ENCODE results near the gene TCHP.
"Not testable (repeated sequence)": the region's sequence is repeated elsewhere in the genome, so short reads cannot be mapped to it uniquely, and the experiment has no call there.

The TCHP gene

GRCh38 chr12:109899783-109900751, at the start of gene TCHP:
Gene TCHP (plus strand): TSS chr12:109900274. CDS start chr12:109903027, 2,753 bp downstream.
- peak; percentile 72 for DNase-seq

GRCh38 chr12:109850518-109850917, 49.6 kb upstream of the TCHP start:
- not testable (repeated sequence) for DNase-seq

- DNase-seq, result no peak
These were observed 44.7 kb upstream of the TCHP start for GRCh38 chr12:109855377-109855776.

- no peak for DNase-seq
These were observed 42.4 kb upstream of the TCHP start for GRCh38 chr12:109857715-109858114.

GRCh38 chr12:109858764-109859163, 41.3 kb upstream of the TCHP start:
- DNase-seq, result no peak

- DNase-seq, result no peak
These were observed 39.1 kb upstream of the TCHP start for GRCh38 chr12:109860977-109861376.

- DNase-seq, result no peak
These were observed 38.3 kb upstream of the TCHP start for GRCh38 chr12:109861689-109862314.

GRCh38 chr12:109862491-109862890, 37.6 kb upstream of the TCHP start:
- DNase-seq, result not testable (repeated sequence)

GRCh38 chr12:109863847-109864712, 36.0 kb upstream of the TCHP start:
- peak; percentile 52 for DNase-seq

GRCh38 chr12:109864916-109865315, 35.2 kb upstream of the TCHP start:
- no peak for DNase-seq

GRCh38 chr12:109868182-109869051, 31.7 kb upstream of the TCHP start:
- no peak for DNase-seq

GRCh38 chr12:109870648-109871047, 29.4 kb upstream of the TCHP start:
- DNase-seq, result no peak

- DNase-seq, result no peak
These were observed 28.3 kb upstream of the TCHP start for GRCh38 chr12:109871668-109872314.

GRCh38 chr12:109873653-109874052, 26.4 kb upstream of the TCHP start:
- no peak for DNase-seq

GRCh38 chr12:109875572-109876131, 24.4 kb upstream of the TCHP start:
- peak; percentile 37 for DNase-seq

GRCh38 chr12:109876406-109876805, 23.7 kb upstream of the TCHP start:
- DNase-seq, result no peak

GRCh38 chr12:109877504-109878246, 22.4 kb upstream of the TCHP start:
- DNase-seq, result no peak

GRCh38 chr12:109878247-109878625, 21.8 kb upstream of the TCHP start:
- DNase-seq, result no peak

GRCh38 chr12:109878749-109879148, 21.3 kb upstream of the TCHP start:
- no peak for DNase-seq

GRCh38 chr12:109879351-109880042, 20.6 kb upstream of the TCHP start:
- DNase-seq, result no peak
